Endothelial cell (in vitro differentiated cells): ENCODE data around the gene SH3RF3. TPM values are rescaled to one million over a fixed set of nuclear protein-coding genes. Genes with fewer than 3 reads are reported as not detected.

Experiments used
- DNase-seq: peaks from one replicate; pipeline ENCODE4 v3.0.0; 2021; ENCODE audit warnings: low spot score
- H3K27ac Mint-ChIP-seq: one replicate; pipeline ENCODE4 v1.8.0; 2021; ENCODE audit warnings: mixed read lengths, inconsistent platforms; ENCODE audit not compliant: unreplicated experiment
- H3K27me3 Mint-ChIP-seq: one replicate; pipeline ENCODE4 v1.8.0; 2021; ENCODE audit warnings: mild to moderate bottlenecking, moderate library complexity, mixed read lengths, inconsistent platforms; ENCODE audit not compliant: unreplicated experiment
- H3K36me3 Mint-ChIP-seq: one replicate; pipeline ENCODE4 v1.8.0; 2021; ENCODE audit warnings: mild to moderate bottlenecking, low read depth, mixed read lengths, inconsistent platforms; ENCODE audit not compliant: unreplicated experiment
- H3K4me1 Mint-ChIP-seq: one replicate; pipeline ENCODE4 v1.8.0; 2021; ENCODE audit warnings: mild to moderate bottlenecking, mixed read lengths, inconsistent platforms; ENCODE audit not compliant: unreplicated experiment
- H3K4me3 Mint-ChIP-seq: one replicate; pipeline ENCODE4 v1.8.0; 2021; ENCODE audit warnings: mild to moderate bottlenecking, mixed read lengths, inconsistent platforms; ENCODE audit not compliant: unreplicated experiment
- H3K9me3 Mint-ChIP-seq: one replicate; pipeline ENCODE4 v1.8.0; 2021; ENCODE audit warnings: mixed read lengths, inconsistent platforms; ENCODE audit not compliant: unreplicated experiment
- total RNA-seq: library from RNA; stranded (reverse); fragmentation: NEBNext Ultra II Directional; extraction: Animal tissue kit (Norgen Biotek cat#: 25700); gene quantifications from one replicate; pipeline ENCODE4 v1.2.1, GENCODE V29; 2021; ENCODE audit not compliant: unreplicated experiment
- TF ChIP-seq, protein P1 (sequence below): fragments of 200-600 bp; sonication (generic); IDR thresholded peaks from one replicate; pipeline ENCODE4 v1.5.0; 2021; ENCODE audit warnings: antibody characterized with exemption; ENCODE audit not compliant: unreplicated experiment

Gene SH3RF3
- total RNA-seq, 1 donor from 2014 or later = 12.8 TPM

DNA sequence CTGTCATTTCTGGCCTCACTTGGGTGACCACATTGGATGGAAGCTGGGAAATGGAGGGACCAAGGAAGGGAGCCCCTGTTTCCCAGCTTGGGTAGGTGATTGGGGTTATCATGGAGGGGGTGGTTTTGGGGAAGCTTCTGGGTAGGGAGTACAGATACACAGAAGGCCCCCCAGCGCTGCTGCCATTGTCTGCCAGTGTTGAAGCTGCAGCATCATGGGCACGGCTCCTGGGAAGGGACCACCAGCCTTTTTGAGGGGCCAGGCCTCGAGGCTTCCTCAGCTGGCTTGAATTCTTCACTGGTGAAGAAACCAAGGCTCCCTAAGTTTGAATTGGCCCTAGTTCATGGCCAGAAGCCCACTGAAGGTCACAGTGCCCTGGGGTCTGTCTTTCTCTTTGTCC is 25.2 kb downstream of the SH3RF3 start:
- Mint-ChIP-seq H3K4me1 (no peaks in the 10 kb centered on the region), H3K27me3 (peaks cover 3% of the 10 kb centered on the region), H3K9me3 (no peaks in the 10 kb centered on the region), H3K27ac (no peak overlapping the region), H3K4me3 (no peak overlapping the region), H3K36me3 (no peaks in the 10 kb centered on the region)
- TF ChIP-seq, protein P1, sequence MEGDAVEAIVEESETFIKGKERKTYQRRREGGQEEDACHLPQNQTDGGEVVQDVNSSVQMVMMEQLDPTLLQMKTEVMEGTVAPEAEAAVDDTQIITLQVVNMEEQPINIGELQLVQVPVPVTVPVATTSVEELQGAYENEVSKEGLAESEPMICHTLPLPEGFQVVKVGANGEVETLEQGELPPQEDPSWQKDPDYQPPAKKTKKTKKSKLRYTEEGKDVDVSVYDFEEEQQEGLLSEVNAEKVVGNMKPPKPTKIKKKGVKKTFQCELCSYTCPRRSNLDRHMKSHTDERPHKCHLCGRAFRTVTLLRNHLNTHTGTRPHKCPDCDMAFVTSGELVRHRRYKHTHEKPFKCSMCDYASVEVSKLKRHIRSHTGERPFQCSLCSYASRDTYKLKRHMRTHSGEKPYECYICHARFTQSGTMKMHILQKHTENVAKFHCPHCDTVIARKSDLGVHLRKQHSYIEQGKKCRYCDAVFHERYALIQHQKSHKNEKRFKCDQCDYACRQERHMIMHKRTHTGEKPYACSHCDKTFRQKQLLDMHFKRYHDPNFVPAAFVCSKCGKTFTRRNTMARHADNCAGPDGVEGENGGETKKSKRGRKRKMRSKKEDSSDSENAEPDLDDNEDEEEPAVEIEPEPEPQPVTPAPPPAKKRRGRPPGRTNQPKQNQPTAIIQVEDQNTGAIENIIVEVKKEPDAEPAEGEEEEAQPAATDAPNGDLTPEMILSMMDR = no peak
- DNase-seq = no peak

- H3K4me3 Mint-ChIP-seq = no peak overlapping the region
- no peak overlapping the region for H3K27ac Mint-ChIP-seq
- H3K27me3 Mint-ChIP-seq = peaks cover 5% of the 10 kb centered on the region
- H3K9me3 Mint-ChIP-seq = no peaks in the 10 kb centered on the region
- H3K4me1 Mint-ChIP-seq = peaks cover 4% of the 10 kb centered on the region
- TF ChIP-seq, protein P1 = no peak
- no peak for DNase-seq
- no peaks in the 10 kb centered on the region for H3K36me3 Mint-ChIP-seq
These were observed 26.8 kb downstream of the SH3RF3 start for GRCh38 chr2:109155553-109156451.

DNA sequence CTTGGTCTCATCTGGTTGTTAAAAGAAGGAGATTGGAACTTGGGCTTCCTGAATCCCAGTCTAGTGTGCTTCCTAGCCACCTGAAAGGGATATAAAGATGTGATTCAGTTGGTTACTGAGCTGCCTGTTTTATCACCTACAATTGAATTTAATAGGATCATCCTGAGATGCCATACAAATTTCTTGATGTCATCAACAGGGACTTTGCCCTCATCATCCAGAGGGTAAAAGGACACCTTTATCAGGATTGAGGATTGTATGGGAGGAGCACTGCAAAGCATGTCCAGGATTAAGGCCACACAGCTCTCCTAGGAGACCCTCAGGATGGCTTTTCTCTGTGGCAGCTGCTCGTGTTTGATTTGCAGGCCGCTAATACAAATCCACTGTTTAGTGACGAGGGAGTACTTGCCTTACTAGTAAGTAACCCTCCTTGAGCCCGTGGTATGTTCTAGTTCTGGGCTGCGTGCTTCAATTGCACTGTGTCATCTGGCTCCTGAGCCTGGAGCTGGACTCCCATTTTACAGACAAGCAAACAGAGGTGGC is 28.6 kb downstream of the SH3RF3 start:
- Mint-ChIP-seq H3K27ac (no peak overlapping the region), H3K9me3 (no peaks in the 10 kb centered on the region), H3K4me1 (peaks cover 12% of the 10 kb centered on the region), H3K27me3 (peaks cover 7% of the 10 kb centered on the region), H3K36me3 (no peaks in the 10 kb centered on the region), H3K4me3 (no peak overlapping the region)
- TF ChIP-seq, protein P1 = no peak
- no peak for DNase-seq

GRCh38 chr2:109158237-109158636 is 29.2 kb downstream of the SH3RF3 start:
- Mint-ChIP-seq H3K27ac (no peak overlapping the region), H3K27me3 (peaks cover 5% of the 10 kb centered on the region), H3K4me3 (no peak overlapping the region), H3K4me1 (peaks cover 12% of the 10 kb centered on the region), H3K36me3 (no peaks in the 10 kb centered on the region), H3K9me3 (no peaks in the 10 kb centered on the region)
- TF ChIP-seq, protein P1 = no peak
- DNase-seq = no peak

GRCh38 chr2:109159096-109159495 is 30.1 kb downstream of the SH3RF3 start:
- H3K27me3 Mint-ChIP-seq = peaks cover 5% of the 10 kb centered on the region
- no peak overlapping the region for H3K27ac Mint-ChIP-seq
- no peak for DNase-seq
- H3K9me3 Mint-ChIP-seq = no peaks in the 10 kb centered on the region
- TF ChIP-seq, protein P1 = no peak
- peaks cover 12% of the 10 kb centered on the region for H3K4me1 Mint-ChIP-seq
- no peak overlapping the region for H3K4me3 Mint-ChIP-seq
- no peaks in the 10 kb centered on the region for H3K36me3 Mint-ChIP-seq
